GM19238 (cell line): Measurements from ENCODE around the gene MATCAP1.
A peak's percentile ranks its signal among the peaks of the same experiment; 100 is the strongest.

Experiments used
- DNase-seq: peaks from one replicate; pipeline ENCODE4 v3.0.0; 2011; ENCODE audit warnings: low spot score; ENCODE audit not compliant: insufficient read length

Gene MATCAP1

GRCh38 chr16:67183627-67184452 is at the start of gene MATCAP1:
Gene MATCAP1, minus strand, starts transcription at chr16:67183963. Its CDS starts 3,353 bp downstream, at chr16:67180610.
- peak; percentile 100 for DNase-seq

GRCh38 chr16:67230809-67231660 is 47.3 kb upstream of the MATCAP1 start:
- DNase-seq = no peak

- DNase-seq = no peak
Measured at GRCh38 chr16:67229906-67230808, 46.4 kb upstream of the MATCAP1 start.

GRCh38 chr16:67228905-67229304 is 45.1 kb upstream of the MATCAP1 start:
- DNase-seq = no peak

- DNase-seq = no peak
Measured at GRCh38 chr16:67228034-67228785, 44.4 kb upstream of the MATCAP1 start.

- no peak for DNase-seq
Measured at GRCh38 chr16:67227567-67227921, 43.8 kb upstream of the MATCAP1 start.

- DNase-seq = peak; percentile 99
Measured at GRCh38 chr16:67226804-67227566, 43.2 kb upstream of the MATCAP1 start, which contains the start of gene TMEM208. Gene TMEM208, plus strand, starts transcription at chr16:67227130. Its CDS starts 89 bp downstream, at chr16:67227219.

GRCh38 chr16:67226295-67226803 is 42.6 kb upstream of the MATCAP1 start:
- DNase-seq = no peak

- DNase-seq = no peak
Measured at GRCh38 chr16:67223992-67224391, 40.2 kb upstream of the MATCAP1 start.

GRCh38 chr16:67216612-67217490 is 33.1 kb upstream of the MATCAP1 start:
- no peak for DNase-seq

GRCh38 chr16:67215706-67216105 is 31.9 kb upstream of the MATCAP1 start:
- no peak for DNase-seq

GRCh38 chr16:67213197-67214019 is 29.6 kb upstream of the MATCAP1 start:
- no peak for DNase-seq

- no peak for DNase-seq
Measured at GRCh38 chr16:67212766-67213165, 29.0 kb upstream of the MATCAP1 start.

GRCh38 chr16:67211674-67212073 is 27.9 kb upstream of the MATCAP1 start:
- no peak for DNase-seq

GRCh38 chr16:67210069-67210937 is 26.5 kb upstream of the MATCAP1 start:
- DNase-seq = no peak

GRCh38 chr16:67209565-67209964 is 25.8 kb upstream of the MATCAP1 start:
- DNase-seq = no peak
